DND-41 (cell line): ENCODE measurements around the gene HP1BP3.

Experiments
- ATAC-seq: fragments of 200-7000 bp; cut with Tn5 transposase; 3 replicates; pipeline ENCODE4 v1.9.1; 2021; ENCODE audit warnings: low read depth; ENCODE audit not compliant: insufficient read depth
- DNase-seq: peaks from one replicate; pipeline ENCODE4 v3.0.0-alpha.2; 2020
- H2AFZ ChIP-seq: 2 replicates; pipeline ENCODE4 v1.6.0; 2012; ENCODE audit warnings: low read depth, low read length
- H3K27ac ChIP-seq: 2 replicates; pipeline ENCODE4 v1.5.1; 2012; ENCODE audit warnings: low read length, inconsistent platforms
- H3K27me3 ChIP-seq: fragments of 200-600 bp; sonication (generic); 2 replicates; pipeline ENCODE4 v1.6.0; 2012; ENCODE audit warnings: low read length, mild to moderate bottlenecking, inconsistent platforms; ENCODE audit not compliant: insufficient read depth, poor library complexity
- H3K36me3 ChIP-seq: 2 replicates; pipeline ENCODE4 v1.5.1; 2012; ENCODE audit warnings: low read length, inconsistent platforms; ENCODE audit not compliant: insufficient read depth
- H3K4me1 ChIP-seq: 2 replicates; pipeline ENCODE4 v1.5.1; 2012; ENCODE audit warnings: mild to moderate bottlenecking, low read length; ENCODE audit not compliant: insufficient read depth
- H3K4me2 ChIP-seq: 2 replicates; pipeline ENCODE4 v1.6.0; 2012; ENCODE audit warnings: mild to moderate bottlenecking, moderate library complexity, low read length, inconsistent platforms; ENCODE audit not compliant: insufficient read depth
- H3K4me3 ChIP-seq, 2 experiments: fragments of 200-600 bp in 1 of 2; shearing (Covaris generic) in 1 of 2; 2 replicates each; pipeline ENCODE4 v1.5.1; 2012 to 2016; ENCODE audit warnings: inconsistent platforms in 2 of 2, low read length in 2 of 2, mild to moderate bottlenecking in 2 of 2, low read depth in 1 of 2, moderate library complexity in 1 of 2
- H3K79me2 ChIP-seq: 2 replicates; pipeline ENCODE4 v1.6.0; 2012; ENCODE audit warnings: low read length, inconsistent platforms; ENCODE audit not compliant: insufficient read depth
- H3K9ac ChIP-seq: 2 replicates; pipeline ENCODE4 v1.6.0; 2012; ENCODE audit warnings: low read depth, mild to moderate bottlenecking, inconsistent platforms, low read length, moderate library complexity
- H3K9me3 ChIP-seq: 2 replicates; pipeline ENCODE4 v1.5.1; 2012; ENCODE audit warnings: low read length, moderate library complexity, mild to moderate bottlenecking, inconsistent platforms; ENCODE audit not compliant: insufficient read depth, severe bottlenecking
- H4K20me1 ChIP-seq: 2 replicates; pipeline ENCODE4 v1.6.0; 2012; ENCODE audit warnings: low read length; ENCODE audit not compliant: insufficient read depth
- EZH2 ChIP-seq: IDR thresholded peaks from 3 replicates; pipeline ENCODE4 v1.6.1; 2012; ENCODE audit warnings: borderline replicate concordance, low read depth, mild to moderate bottlenecking, moderate library complexity, low read length, inconsistent platforms; ENCODE audit not compliant: severe bottlenecking
- TF ChIP-seq, protein P1 (sequence below): IDR thresholded peaks from 2 replicates; pipeline ENCODE4 v1.5.1; 2012; ENCODE audit warnings: borderline replicate concordance, low read length, moderate library complexity, mild to moderate bottlenecking; ENCODE audit not compliant: poor library complexity, severe bottlenecking; ENCODE audit errors: extremely low read depth

Gene HP1BP3

GRCh38 chr1:20712215-20712577 is 74.9 kb downstream of the HP1BP3 start:
- no peaks in the 10 kb centered on the region for H3K36me3 ChIP-seq

GRCh38 chr1:20711285-20712214 is 75.6 kb downstream of the HP1BP3 start:
- ATAC-seq (no peak), DNase-seq (no peak)
- no peak for TF ChIP-seq EZH2
- Histone ChIP-seq H4K20me1 (0 out of 2 replicates have a peak, but pooled peaks cover 3% of the 10 kb centered on the region), H3K4me3 (no peak overlapping the region), H2AFZ (no peak overlapping the region), H3K27me3 (peaks cover 1% of the 10 kb centered on the region), H3K9ac (no peak overlapping the region), H3K36me3 (no peaks in the 10 kb centered on the region), H3K4me2 (no peak overlapping the region), H3K9me3 (no peaks in the 10 kb centered on the region), H3K27ac (no peak overlapping the region), H3K4me1 (no peaks in the 10 kb centered on the region), H3K79me2 (no peaks in the 10 kb centered on the region)

More at GRCh38 chr1:20712215-20712577, 74.9 kb downstream of the HP1BP3 start:
- Histone ChIP-seq H3K27me3 (peaks cover 4% of the 10 kb centered on the region), H3K4me2 (no peak overlapping the region), H4K20me1 (0 out of 2 replicates have a peak, but pooled peaks cover 3% of the 10 kb centered on the region), H3K9ac (no peak overlapping the region), H3K9me3 (no peaks in the 10 kb centered on the region), H3K27ac (no peak overlapping the region), H3K4me3 (no peak overlapping the region), H3K4me1 (peaks cover 2% of the 10 kb centered on the region; the same call in 1 of the 2 replicates), H3K79me2 (no peaks in the 10 kb centered on the region), H2AFZ (no peak overlapping the region)
- ATAC-seq = 0 out of 3 replicates have a peak, but pooled peaks have one; percentile 33
- no peak for DNase-seq
- no peak for TF ChIP-seq EZH2
- TF ChIP-seq, protein P1, sequence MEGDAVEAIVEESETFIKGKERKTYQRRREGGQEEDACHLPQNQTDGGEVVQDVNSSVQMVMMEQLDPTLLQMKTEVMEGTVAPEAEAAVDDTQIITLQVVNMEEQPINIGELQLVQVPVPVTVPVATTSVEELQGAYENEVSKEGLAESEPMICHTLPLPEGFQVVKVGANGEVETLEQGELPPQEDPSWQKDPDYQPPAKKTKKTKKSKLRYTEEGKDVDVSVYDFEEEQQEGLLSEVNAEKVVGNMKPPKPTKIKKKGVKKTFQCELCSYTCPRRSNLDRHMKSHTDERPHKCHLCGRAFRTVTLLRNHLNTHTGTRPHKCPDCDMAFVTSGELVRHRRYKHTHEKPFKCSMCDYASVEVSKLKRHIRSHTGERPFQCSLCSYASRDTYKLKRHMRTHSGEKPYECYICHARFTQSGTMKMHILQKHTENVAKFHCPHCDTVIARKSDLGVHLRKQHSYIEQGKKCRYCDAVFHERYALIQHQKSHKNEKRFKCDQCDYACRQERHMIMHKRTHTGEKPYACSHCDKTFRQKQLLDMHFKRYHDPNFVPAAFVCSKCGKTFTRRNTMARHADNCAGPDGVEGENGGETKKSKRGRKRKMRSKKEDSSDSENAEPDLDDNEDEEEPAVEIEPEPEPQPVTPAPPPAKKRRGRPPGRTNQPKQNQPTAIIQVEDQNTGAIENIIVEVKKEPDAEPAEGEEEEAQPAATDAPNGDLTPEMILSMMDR = no peak

DNA sequence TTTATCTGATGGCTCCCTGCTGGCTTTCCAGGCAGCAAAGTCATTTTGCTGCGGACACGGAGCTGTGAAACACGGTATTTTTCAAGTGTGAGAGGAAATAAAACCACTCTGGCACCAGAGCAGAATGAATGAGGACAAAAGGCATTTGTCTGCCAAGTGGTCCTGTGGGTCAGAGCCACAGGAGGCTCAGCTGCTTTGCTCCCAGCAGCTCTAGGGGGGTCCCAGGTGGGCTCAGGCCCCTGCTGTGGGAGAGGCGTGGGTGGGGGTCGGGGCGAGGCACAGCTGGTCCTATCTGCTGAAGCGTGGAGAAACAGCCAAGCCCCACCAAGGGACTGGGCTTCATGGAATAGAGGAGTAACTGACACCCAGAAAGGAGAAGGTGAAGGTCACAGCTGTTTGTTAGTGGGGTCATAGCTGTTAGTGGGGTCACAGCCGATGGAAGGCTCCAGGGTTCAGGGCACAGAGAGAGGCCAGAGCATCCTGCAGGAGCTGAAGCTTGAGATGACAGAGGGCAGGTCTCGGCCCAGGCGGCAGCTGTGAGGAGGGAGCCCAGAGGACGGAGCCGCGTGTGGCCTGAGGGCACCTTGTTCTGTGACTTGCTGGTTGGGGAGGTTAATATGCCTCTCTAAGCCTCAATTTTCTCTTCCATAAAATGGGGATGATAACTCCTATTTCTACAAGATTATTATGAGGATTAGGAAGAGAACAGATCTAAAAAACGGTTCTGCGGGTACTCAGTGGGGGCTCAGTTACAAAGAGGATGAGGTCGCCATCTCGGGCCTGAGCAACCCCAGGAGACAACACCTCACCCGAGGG is 76.4 kb downstream of the HP1BP3 start:
- no peaks in the 10 kb centered on the region for H3K36me3 ChIP-seq
- H2AFZ ChIP-seq = no peak overlapping the region
- no peak overlapping the region for H3K27ac ChIP-seq
- H3K4me2 ChIP-seq = no peak overlapping the region
- no peak for ATAC-seq
- H3K4me1 ChIP-seq = no peaks in the 10 kb centered on the region
- H3K4me3 ChIP-seq = no peak overlapping the region
- H3K27me3 ChIP-seq = no peaks in the 10 kb centered on the region
- H3K9ac ChIP-seq = no peak overlapping the region
- H3K79me2 ChIP-seq = no peaks in the 10 kb centered on the region
- no peaks in the 10 kb centered on the region for H3K9me3 ChIP-seq
- DNase-seq = no peak
- no peak for TF ChIP-seq EZH2
- TF ChIP-seq, protein P1 = no peak
- 0 out of 2 replicates have a peak, but pooled peaks cover 3% of the 10 kb centered on the region for H4K20me1 ChIP-seq
